ENCODE measurements around the gene SYT5.

GRCh38 chr19:55220525-55220924 is 40.4 kb upstream of the SYT5 start:
- TF ChIP-seq CTCF (IDR thresholded peaks at IDR 0.05 in 2 of 3, conservative IDR thresholded peaks at IDR 0.05 in 1 of 3; ENCODE audit: control insufficient read depth in 2 of 3, extremely low read depth in 1 of 3, insufficient read depth in 1 of 3, low read depth in 3 of 3, low read length in 3 of 3), result no peak
- TF ChIP-seq EP300 (IDR thresholded peaks at IDR 0.05; ENCODE audit: borderline replicate concordance in 1 of 2, control insufficient read depth in 1 of 2, low read depth in 2 of 2, low read length in 2 of 2), result no peak
- no peak for TF ChIP-seq PBX3 (IDR thresholded peaks at IDR 0.05; ENCODE audit: insufficient replicate concordance, low read depth, low read length)
- TF ChIP-seq POLR2A (IDR thresholded peaks at IDR 0.05; ENCODE audit: low read depth, low read length), result no peak
- no peak for TF ChIP-seq RAD51 (IDR thresholded peaks at IDR 0.05)
- TF ChIP-seq MAX (IDR thresholded peaks at IDR 0.05; ENCODE audit: low read depth, low read length), result no peak
